Neural crest cell (in vitro differentiated cells): ENCODE measurements around the gene GBF1. TPM values are rescaled to one million over a fixed set of nuclear protein-coding genes. Genes with fewer than 3 reads are reported as not detected.

ENCODE experiments used
- DNase-seq: peaks from one replicate; pipeline ENCODE4 v3.0.0; 2021; ENCODE audit warnings: low read depth, mixed read lengths, low spot score
- H3K27ac Mint-ChIP-seq: one replicate; pipeline ENCODE4 v1.8.0; 2021; ENCODE audit warnings: mild to moderate bottlenecking, mixed read lengths; ENCODE audit not compliant: unreplicated experiment
- H3K27me3 Mint-ChIP-seq: 2 replicates; pipeline ENCODE4 v1.8.0; 2021; ENCODE audit warnings: low read depth, mild to moderate bottlenecking, mixed read lengths
- H3K36me3 Mint-ChIP-seq: 2 replicates; pipeline ENCODE4 v1.8.0; 2021; ENCODE audit warnings: low read depth, mild to moderate bottlenecking, mixed read lengths
- H3K4me1 Mint-ChIP-seq: 2 replicates; pipeline ENCODE4 v1.8.0; 2021; ENCODE audit warnings: mixed read lengths
- H3K4me3 Mint-ChIP-seq: one replicate; pipeline ENCODE4 v1.8.0; 2021; ENCODE audit warnings: mild to moderate bottlenecking, mixed read lengths
- H3K9me3 Mint-ChIP-seq: 2 replicates; pipeline ENCODE4 v1.8.0; 2021; ENCODE audit warnings: mixed read lengths
- total RNA-seq: library from RNA; stranded (reverse); gene quantifications from 2 replicates; pipeline ENCODE4 v1.2.1, GENCODE V29; 2021
- TF ChIP-seq, protein P1 (sequence below): fragments of 200-600 bp; sonication (generic); conservative IDR thresholded peaks from 2 replicates; pipeline ENCODE4 v1.5.0; 2021; ENCODE audit warnings: antibody characterized with exemption, mild to moderate bottlenecking

GBF1 gene
- total RNA-seq, 1 donor from 2014 or later = 43.2 TPM

DNA sequence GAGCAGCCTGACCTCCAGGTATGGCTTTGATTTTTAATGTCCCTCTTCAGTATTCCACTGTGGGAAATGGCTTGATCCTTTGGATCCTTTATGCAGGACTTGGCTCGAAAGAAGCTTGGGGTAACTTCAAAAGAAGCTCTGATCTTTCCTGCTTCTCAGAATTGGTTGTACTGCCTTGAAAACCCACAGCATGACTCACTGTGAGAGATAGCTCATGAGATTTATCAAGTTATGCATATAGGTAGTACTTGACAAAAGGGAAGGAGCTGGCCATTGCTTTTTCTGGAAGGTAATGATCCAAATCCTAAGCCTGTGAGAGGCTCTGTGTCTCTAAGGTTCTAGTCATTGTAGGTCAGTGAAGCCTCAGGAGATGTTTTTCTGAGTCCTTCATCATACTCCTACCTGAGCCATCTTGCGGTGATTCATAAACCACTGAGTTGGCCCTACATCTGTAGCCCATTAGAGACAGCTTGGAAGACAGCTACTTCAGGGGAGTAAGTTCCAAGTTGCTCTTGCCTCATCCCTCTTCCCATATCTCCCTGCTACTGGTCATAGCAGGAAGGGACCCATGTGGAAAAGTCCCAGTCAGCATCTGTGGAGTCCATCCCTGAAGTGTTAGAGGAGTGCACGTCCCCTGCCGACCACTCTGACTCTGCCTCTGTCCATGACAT lies 113.5 kb downstream of the GBF1 start:
- Mint-ChIP-seq H3K4me3 (no peak overlapping the region), H3K27ac (no peak overlapping the region), H3K36me3 (peaks cover 17% of the 10 kb centered on the region), H3K9me3 (no peaks in the 10 kb centered on the region), H3K4me1 (no peaks in the 10 kb centered on the region), H3K27me3 (no peaks in the 10 kb centered on the region)
- no peak for DNase-seq
- TF ChIP-seq, protein P1, sequence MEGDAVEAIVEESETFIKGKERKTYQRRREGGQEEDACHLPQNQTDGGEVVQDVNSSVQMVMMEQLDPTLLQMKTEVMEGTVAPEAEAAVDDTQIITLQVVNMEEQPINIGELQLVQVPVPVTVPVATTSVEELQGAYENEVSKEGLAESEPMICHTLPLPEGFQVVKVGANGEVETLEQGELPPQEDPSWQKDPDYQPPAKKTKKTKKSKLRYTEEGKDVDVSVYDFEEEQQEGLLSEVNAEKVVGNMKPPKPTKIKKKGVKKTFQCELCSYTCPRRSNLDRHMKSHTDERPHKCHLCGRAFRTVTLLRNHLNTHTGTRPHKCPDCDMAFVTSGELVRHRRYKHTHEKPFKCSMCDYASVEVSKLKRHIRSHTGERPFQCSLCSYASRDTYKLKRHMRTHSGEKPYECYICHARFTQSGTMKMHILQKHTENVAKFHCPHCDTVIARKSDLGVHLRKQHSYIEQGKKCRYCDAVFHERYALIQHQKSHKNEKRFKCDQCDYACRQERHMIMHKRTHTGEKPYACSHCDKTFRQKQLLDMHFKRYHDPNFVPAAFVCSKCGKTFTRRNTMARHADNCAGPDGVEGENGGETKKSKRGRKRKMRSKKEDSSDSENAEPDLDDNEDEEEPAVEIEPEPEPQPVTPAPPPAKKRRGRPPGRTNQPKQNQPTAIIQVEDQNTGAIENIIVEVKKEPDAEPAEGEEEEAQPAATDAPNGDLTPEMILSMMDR = no peak

DNA sequence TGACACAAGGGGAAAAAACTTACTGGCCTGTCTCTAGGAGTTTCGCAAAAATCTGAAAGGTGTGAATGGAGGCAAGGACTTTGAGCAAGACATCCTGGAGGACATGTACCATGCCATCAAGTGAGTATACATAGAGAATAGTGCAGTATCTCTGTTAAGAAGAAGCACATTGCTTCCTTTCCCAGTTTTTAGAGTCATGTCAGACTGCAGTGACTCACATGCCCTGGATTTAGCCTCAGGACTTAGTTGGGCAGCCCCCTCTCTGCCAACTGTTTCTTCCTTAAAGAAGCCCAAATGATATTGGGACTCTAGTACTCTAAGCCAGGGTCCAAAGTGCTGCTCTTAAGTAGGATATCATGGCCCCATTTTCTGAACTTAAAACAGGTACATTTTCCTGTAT lies 122.1 kb downstream of the GBF1 start:
- Mint-ChIP-seq H3K27me3 (no peaks in the 10 kb centered on the region), H3K9me3 (no peaks in the 10 kb centered on the region), H3K27ac (no peak overlapping the region), H3K4me3 (no peak overlapping the region), H3K36me3 (peaks cover 44% of the 10 kb centered on the region), H3K4me1 (no peaks in the 10 kb centered on the region)
- TF ChIP-seq, protein P1 = no peak
- DNase-seq = no peak

DNA sequence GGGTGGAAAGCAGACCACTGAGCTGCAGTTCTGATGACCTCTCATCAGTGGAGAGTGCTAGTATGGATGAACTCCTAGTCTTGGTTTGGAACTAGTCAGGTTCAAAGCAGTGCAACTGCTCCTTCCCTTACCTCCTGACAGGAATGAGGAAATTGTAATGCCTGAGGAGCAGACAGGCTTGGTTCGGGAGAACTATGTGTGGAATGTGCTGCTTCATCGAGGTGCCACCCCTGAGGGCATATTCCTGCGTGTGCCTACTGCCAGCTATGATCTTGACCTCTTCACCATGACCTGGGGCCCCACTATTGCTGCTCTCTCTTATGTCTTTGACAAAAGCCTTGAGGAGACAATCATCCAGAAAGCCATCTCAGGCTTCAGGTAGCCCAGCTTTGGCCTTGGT lies 122.7 kb downstream of the GBF1 start:
- H3K27ac Mint-ChIP-seq = no peak overlapping the region
- H3K9me3 Mint-ChIP-seq = no peaks in the 10 kb centered on the region
- H3K36me3 Mint-ChIP-seq = peaks cover 49% of the 10 kb centered on the region
- no peaks in the 10 kb centered on the region for H3K27me3 Mint-ChIP-seq
- DNase-seq = no peak
- no peaks in the 10 kb centered on the region for H3K4me1 Mint-ChIP-seq
- TF ChIP-seq, protein P1 = no peak
- no peak overlapping the region for H3K4me3 Mint-ChIP-seq

DNA sequence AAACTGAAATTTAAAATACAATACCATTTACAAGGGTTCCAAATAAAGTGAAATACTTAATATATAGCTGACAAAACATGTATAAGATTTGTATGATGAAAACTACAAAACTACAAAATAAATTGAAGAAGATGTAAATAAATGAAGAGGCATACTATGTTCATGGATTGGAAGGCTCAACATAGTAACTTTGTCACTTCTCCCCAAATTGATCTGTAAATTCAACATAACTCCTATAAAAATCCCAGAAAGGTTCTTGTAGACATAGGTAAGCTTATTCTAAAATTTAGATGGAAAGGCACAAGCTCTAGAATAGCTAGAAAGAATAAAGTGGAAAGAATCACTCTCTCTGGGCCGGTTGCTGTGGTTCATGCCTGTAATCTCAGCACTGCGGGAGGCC lies 126.0 kb downstream of the GBF1 start:
- no peaks in the 10 kb centered on the region for H3K9me3 Mint-ChIP-seq
- no peak overlapping the region for H3K27ac Mint-ChIP-seq
- peaks cover 43% of the 10 kb centered on the region for H3K36me3 Mint-ChIP-seq
- no peaks in the 10 kb centered on the region for H3K27me3 Mint-ChIP-seq
- H3K4me1 Mint-ChIP-seq = no peaks in the 10 kb centered on the region
- no peak overlapping the region for H3K4me3 Mint-ChIP-seq
- no peak for DNase-seq
- TF ChIP-seq, protein P1 = no peak

DNA sequence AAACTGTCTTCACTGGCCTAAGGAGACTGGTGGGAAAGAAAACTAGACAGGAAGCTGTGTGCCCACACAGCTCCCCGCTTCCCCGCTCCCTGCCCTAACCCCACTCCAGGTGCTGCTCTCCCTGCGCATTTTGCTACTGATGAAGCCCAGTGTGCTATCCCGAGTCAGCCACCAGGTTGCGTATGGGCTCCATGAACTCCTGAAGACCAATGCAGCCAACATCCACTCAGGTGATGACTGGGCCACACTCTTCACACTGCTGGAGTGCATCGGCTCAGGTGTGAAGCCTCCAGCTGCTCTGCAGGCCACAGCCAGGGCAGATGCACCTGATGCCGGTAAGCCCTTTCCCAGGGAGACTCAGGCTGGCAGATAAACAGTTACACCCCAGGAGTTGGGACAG lies 129.9 kb downstream of the GBF1 start:
- DNase-seq = no peak
- TF ChIP-seq, protein P1 = no peak
- H3K4me3 Mint-ChIP-seq = no peak overlapping the region
- H3K36me3 Mint-ChIP-seq = peaks cover 21% of the 10 kb centered on the region
- no peaks in the 10 kb centered on the region for H3K4me1 Mint-ChIP-seq
- no peak overlapping the region for H3K27ac Mint-ChIP-seq
- no peaks in the 10 kb centered on the region for H3K9me3 Mint-ChIP-seq
- no peaks in the 10 kb centered on the region for H3K27me3 Mint-ChIP-seq
